GM12878 (cell line): ENCODE measurements around the gene SRP68. TPM values are rescaled to one million over a fixed set of nuclear protein-coding genes. Genes with fewer than 3 reads are reported as not detected.

ENCODE experiments used
- BCL11A ChIP-seq: IDR thresholded peaks from 2 replicates; pipeline ENCODE4 v1.6.1; 2011; ENCODE audit warnings: low read depth, low read length
- CHD4 ChIP-seq: fragments of 200-600 bp; sonication (generic); IDR thresholded peaks from 2 replicates; pipeline ENCODE4 v1.6.1; 2016; ENCODE audit warnings: mild to moderate bottlenecking
- EP300 ChIP-seq, 2 experiments: fragments of 150-350 bp in 1 of 2; IDR thresholded peaks; 2 replicates each; pipeline ENCODE4 v1.6.1; 2011 to 2012; ENCODE audit warnings: low read depth in 2 of 2, low read length in 2 of 2, borderline replicate concordance in 1 of 2, improper control_type of control experiment in 1 of 2, inconsistent platforms in 1 of 2; ENCODE audit not compliant: control insufficient read depth in 1 of 2
- HDAC2 ChIP-seq: fragments of 200-600 bp; sonication (generic); IDR thresholded peaks from 2 replicates; pipeline ENCODE4 v1.6.1; 2017
- NFYB ChIP-seq: IDR thresholded peaks from 2 replicates; pipeline ENCODE4 v1.6.1; 2011; ENCODE audit warnings: low read depth, mild to moderate bottlenecking, low read length, improper control_type of control experiment, moderate library complexity; ENCODE audit not compliant: insufficient read depth
- PAX8 ChIP-seq: fragments of 450-650 bp; IDR thresholded peaks from 2 replicates; pipeline ENCODE4 v1.6.1; 2017; ENCODE audit warnings: mild to moderate bottlenecking, moderate library complexity
- RAD21 ChIP-seq: IDR thresholded peaks from 2 replicates; pipeline ENCODE4 v1.6.1; 2011; ENCODE audit warnings: mild to moderate bottlenecking, low read depth, low read length, moderate library complexity; ENCODE audit not compliant: insufficient read depth
- SPI1 ChIP-seq: IDR thresholded peaks from 2 replicates; pipeline ENCODE4 v1.6.1; 2011; ENCODE audit warnings: low read depth, mild to moderate bottlenecking, low read length, moderate library complexity, borderline replicate concordance; ENCODE audit not compliant: insufficient read depth
- polyA plus RNA-seq, 11 experiments: library from polyadenylated mRNA; depleted of rRNA in 4 of 11; unstranded in 6 of 11; stranded (reverse) in 5 of 11; fragments of >200 nt; fragmentation: Nextera tagmentation in 4 of 11; fragmentation: Illumina TruSeq in 1 of 11; extraction: Ambion mirVana in 4 of 11; extraction: Trizol in 1 of 11; gene quantifications; 1 replicate in 1 of 11; 2 replicates in 10 of 11; pipeline versions ENCODE4 v1.2.1 to v1.2.3, GENCODE V29; 2011 to 2016; ENCODE audit warnings: inconsistent platforms in 2 of 11, missing spikeins in 2 of 11, low read depth in 1 of 11
- total RNA-seq, 4 experiments: library from RNA; depleted of rRNA in 3 of 4; stranded (reverse); fragments of >200 nt in 3 of 4; fragmentation: Illumina TruSeq in 1 of 4; extraction: Trizol in 1 of 4; gene quantifications; 2 replicates each; pipeline versions ENCODE4 v1.2.1 to v1.2.3, GENCODE V29; 2013 to 2021
- TF ChIP-seq, protein P1 (sequence below): fragments of 450-650 bp; IDR thresholded peaks from 2 replicates; pipeline ENCODE4 v1.6.1; 2017; ENCODE audit warnings: borderline replicate concordance
- TF ChIP-seq, protein P2 (sequence below): IDR thresholded peaks from 2 replicates; pipeline ENCODE4 v1.6.1; 2012; ENCODE audit warnings: low read depth, low read length, improper control_type of control experiment
- TF ChIP-seq, protein P3 (sequence below): fragments of 450-650 bp; IDR thresholded peaks from 2 replicates; pipeline ENCODE4 v1.6.1; 2014; ENCODE audit warnings: mild to moderate bottlenecking
- TF ChIP-seq, protein P4 (sequence below): fragments of 450-650 bp; IDR thresholded peaks from 2 replicates; pipeline ENCODE4 v1.6.1; 2017; ENCODE audit warnings: antibody characterized with exemption, mild to moderate bottlenecking, moderate library complexity

The SRP68 gene
- total and polyA plus RNA-seq, 10 of the 15 experiments (the other 5 are each of a cell fraction or from before 2014, with no cell fraction given): 24.7 to 89.7 (median 62.7) TPM

DNA sequence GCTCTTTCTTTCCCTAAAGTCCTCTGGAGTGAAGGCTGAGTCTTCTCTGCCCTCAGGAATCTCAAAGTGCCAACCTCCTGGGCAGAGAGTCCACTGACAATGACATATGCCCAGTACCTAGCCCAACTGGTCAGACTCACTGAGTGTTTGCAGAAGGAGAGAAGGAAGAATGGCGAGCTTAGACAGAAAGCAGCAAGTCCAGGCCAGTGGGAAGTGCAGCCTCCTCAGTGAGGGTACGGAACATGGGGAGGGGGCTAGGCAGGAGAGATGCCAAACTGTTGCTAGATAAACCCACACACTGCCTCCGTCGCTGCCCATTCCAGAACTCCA is 30.6 kb upstream of the SRP68 start (continued):
- TF ChIP-seq SPI1: no peak
- TF ChIP-seq, protein P1, sequence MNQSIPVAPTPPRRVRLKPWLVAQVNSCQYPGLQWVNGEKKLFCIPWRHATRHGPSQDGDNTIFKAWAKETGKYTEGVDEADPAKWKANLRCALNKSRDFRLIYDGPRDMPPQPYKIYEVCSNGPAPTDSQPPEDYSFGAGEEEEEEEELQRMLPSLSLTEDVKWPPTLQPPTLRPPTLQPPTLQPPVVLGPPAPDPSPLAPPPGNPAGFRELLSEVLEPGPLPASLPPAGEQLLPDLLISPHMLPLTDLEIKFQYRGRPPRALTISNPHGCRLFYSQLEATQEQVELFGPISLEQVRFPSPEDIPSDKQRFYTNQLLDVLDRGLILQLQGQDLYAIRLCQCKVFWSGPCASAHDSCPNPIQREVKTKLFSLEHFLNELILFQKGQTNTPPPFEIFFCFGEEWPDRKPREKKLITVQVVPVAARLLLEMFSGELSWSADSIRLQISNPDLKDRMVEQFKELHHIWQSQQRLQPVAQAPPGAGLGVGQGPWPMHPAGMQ: no peak
- no peak for TF ChIP-seq CHD4
- no peak for TF ChIP-seq EP300 (IDR thresholded peaks at IDR 0.05; ENCODE audit: borderline replicate concordance in 1 of 2, control insufficient read depth in 1 of 2, low read depth in 2 of 2, low read length in 2 of 2)
- TF ChIP-seq RAD21: no peak
- no peak for TF ChIP-seq BCL11A
- TF ChIP-seq, protein P2, sequence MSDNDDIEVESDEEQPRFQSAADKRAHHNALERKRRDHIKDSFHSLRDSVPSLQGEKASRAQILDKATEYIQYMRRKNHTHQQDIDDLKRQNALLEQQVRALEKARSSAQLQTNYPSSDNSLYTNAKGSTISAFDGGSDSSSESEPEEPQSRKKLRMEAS: no peak
- TF ChIP-seq, protein P3, sequence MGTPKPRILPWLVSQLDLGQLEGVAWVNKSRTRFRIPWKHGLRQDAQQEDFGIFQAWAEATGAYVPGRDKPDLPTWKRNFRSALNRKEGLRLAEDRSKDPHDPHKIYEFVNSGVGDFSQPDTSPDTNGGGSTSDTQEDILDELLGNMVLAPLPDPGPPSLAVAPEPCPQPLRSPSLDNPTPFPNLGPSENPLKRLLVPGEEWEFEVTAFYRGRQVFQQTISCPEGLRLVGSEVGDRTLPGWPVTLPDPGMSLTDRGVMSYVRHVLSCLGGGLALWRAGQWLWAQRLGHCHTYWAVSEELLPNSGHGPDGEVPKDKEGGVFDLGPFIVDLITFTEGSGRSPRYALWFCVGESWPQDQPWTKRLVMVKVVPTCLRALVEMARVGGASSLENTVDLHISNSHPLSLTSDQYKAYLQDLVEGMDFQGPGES: no peak
- TF ChIP-seq, protein P4, sequence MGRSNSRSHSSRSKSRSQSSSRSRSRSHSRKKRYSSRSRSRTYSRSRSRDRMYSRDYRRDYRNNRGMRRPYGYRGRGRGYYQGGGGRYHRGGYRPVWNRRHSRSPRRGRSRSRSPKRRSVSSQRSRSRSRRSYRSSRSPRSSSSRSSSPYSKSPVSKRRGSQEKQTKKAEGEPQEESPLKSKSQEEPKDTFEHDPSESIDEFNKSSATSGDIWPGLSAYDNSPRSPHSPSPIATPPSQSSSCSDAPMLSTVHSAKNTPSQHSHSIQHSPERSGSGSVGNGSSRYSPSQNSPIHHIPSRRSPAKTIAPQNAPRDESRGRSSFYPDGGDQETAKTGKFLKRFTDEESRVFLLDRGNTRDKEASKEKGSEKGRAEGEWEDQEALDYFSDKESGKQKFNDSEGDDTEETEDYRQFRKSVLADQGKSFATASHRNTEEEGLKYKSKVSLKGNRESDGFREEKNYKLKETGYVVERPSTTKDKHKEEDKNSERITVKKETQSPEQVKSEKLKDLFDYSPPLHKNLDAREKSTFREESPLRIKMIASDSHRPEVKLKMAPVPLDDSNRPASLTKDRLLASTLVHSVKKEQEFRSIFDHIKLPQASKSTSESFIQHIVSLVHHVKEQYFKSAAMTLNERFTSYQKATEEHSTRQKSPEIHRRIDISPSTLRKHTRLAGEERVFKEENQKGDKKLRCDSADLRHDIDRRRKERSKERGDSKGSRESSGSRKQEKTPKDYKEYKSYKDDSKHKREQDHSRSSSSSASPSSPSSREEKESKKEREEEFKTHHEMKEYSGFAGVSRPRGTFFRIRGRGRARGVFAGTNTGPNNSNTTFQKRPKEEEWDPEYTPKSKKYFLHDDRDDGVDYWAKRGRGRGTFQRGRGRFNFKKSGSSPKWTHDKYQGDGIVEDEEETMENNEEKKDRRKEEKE: no peak
- no peak for TF ChIP-seq NFYB
- TF ChIP-seq PAX8: no peak
- TF ChIP-seq HDAC2: no peak
